Measurements from ENCODE around the gene THOC7.

THOC7 gene

DNA sequence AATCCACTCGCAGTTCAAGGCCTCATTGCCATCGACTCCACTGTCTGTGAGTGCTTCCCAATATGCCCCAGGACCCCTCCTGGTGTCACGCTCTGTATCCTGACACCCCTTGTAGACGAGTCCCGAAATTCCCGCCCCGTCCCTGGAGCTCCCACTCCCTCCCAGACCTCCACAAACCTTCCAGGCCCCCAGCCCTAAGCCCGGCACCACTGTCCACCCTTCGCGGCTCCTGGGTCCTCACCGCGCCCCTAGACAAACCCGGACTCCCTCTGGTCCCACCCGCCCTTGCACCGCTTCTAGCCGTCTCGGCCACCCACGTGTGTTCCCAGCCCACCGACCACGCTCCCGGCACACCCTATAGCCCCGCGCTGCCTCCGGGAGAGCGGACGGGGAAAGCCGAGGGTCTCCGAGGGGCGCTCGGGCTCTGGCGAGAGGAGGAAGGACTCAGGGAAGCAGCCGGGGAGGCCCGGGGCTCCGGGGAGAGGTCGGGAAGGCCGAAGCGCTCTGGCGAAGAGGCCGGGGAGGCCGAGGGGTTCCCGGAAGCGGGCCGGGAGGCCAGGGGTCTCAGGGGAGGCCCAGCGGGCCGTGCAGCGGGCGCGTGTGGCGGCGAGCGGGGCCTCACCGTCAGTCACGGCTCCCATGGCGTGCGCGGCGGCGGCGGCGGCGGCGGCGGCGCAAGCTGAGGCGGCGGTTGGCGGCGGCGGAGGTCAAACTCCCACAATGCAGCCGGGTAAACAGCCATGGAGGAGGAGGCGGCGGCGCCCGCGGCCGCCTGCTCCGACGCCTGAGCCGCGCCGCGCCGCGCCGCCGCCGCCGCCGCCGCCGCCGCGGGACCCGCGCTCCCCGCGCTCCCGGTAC lies at the start of gene THOC7, which contains the start of gene ATXN7:
TSS of gene THOC7 (minus strand) at position 656 of the 858 bp plus-strand sequence. CDS start at position 641, 15 bp downstream.
TSS of gene ATXN7 (plus strand) at position 718 of the 858 bp plus-strand sequence. CDS start 48,732 bp downstream, outside the sequence.
- DNase-seq, result peak in 1 of 2 experiments; percentile 26

GRCh38 chr3:63912768-63913588 lies 49.4 kb upstream of the THOC7 start:
- DNase-seq, result peak in 1 of 2 experiments; percentile 32

GRCh38 chr3:63911873-63912767 lies 48.5 kb upstream of the THOC7 start, which contains the start of gene SCAANT1:
Gene SCAANT1, minus strand, starts transcription at chr3:63912383.
- DNase-seq, result peak; percentile 59 to 65

- DNase-seq, result peak in 1 of 2 experiments; percentile 37
Observed at GRCh38 chr3:63911509-63911872, 47.9 kb upstream of the THOC7 start.

- DNase-seq, result no peak
Observed at GRCh38 chr3:63910891-63911290, 47.3 kb upstream of the THOC7 start.

DNA sequence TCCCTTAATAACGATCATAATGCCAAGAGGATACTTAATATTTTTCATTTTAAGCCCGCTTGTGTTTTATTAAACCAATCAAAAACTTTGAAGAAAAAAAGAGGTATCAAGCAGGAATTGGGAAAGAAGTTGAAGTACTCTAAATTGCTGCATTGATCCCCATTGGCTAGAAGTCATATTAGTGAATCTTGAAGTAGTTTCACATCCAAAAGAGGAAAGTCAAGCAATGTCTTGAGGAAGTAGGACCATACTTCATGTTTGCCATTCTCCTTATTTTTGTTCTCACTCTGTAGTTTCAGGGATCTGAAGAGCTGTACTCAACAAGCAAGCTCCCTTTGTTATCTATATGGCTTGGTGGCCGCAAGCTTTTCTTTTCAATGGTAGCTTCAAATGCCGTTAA lies 46.4 kb upstream of the THOC7 start:
- no peak for DNase-seq

GRCh38 chr3:63909431-63909830 lies 45.8 kb upstream of the THOC7 start:
- DNase-seq, result no peak

- no peak for DNase-seq
Observed at GRCh38 chr3:63908776-63909175, 45.2 kb upstream of the THOC7 start.

GRCh38 chr3:63908081-63908736 lies 44.6 kb upstream of the THOC7 start:
- peak in 1 of 2 experiments; percentile 9 for DNase-seq

GRCh38 chr3:63905731-63906620 lies 42.4 kb upstream of the THOC7 start:
- DNase-seq, result no peak

GRCh38 chr3:63900459-63900858 lies 36.9 kb upstream of the THOC7 start:
- DNase-seq, result no peak

DNA sequence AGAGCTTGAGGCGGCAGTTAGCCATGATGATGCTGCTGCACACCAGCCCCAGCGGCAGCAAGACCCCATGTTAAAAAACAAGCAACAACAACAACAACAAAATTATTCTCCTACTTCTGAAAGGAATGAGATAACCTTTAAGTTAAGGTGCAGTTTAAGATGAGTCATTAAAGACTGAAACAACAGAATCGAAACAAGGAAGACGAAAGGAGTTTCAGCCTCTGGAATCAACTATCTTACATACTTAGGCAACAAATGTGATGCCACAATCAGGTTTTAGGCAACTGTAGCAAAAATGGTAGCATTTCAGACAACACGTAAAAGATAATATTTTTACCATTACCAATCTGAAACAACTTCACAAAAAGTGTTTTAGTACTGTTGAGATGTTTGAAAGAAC lies 36.4 kb upstream of the THOC7 start:
- no peak for DNase-seq

GRCh38 chr3:63896332-63897030 lies 32.9 kb upstream of the THOC7 start:
- DNase-seq, result peak in 1 of 2 experiments; percentile 9

- DNase-seq, result no peak
Observed at GRCh38 chr3:63895422-63896189, 32.0 kb upstream of the THOC7 start.

GRCh38 chr3:63892773-63893352 lies 29.3 kb upstream of the THOC7 start:
- no peak for DNase-seq

GRCh38 chr3:63891518-63891917 lies 27.9 kb upstream of the THOC7 start:
- DNase-seq, result no peak

DNA sequence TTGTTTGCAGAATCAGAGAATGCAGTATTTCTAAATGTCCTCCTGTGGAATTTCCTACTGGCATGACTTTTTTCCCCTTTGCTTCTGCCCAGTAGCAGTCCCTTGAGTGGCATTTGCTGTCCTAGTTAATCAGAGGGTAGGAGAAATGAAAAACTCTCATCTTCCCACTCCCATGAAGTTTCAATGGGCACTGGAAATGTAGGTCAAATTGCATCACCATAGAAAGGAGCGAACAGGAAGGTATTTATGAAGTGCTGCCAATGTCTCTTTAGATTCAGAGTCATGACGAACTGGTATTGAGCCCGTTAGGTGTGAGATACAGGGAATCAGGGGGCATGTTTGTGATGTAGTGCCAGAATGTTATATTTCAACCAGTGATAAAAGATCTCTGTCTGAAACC lies 23.3 kb upstream of the THOC7 start:
- DNase-seq, result no peak

GRCh38 chr3:63880653-63881052 lies 17.0 kb upstream of the THOC7 start:
- no peak for DNase-seq
